Stimulated activated CD4-positive, alpha-beta T cell treated with anti-CD3 and anti-CD28 coated beads, Interleukin-15, amount 100 ng/mL, for 1 hour (primary cell): Measurements from ENCODE around the gene CD1B.
"Not testable (repeated sequence)": the region's sequence is repeated elsewhere in the genome, so short reads cannot be mapped to it uniquely, and the experiment has no call there.

Source experiments
- DNase-seq, 2 donors: peaks; one replicate each; pipeline ENCODE4 v3.0.0-alpha.2; 2020; ENCODE audit warnings: low read depth in 1 of 2, low spot score in 1 of 2

The CD1B gene

GRCh38 chr1:158329300-158329699, 2.0 kb downstream of the CD1B start:
- DNase-seq = no peak

- no peak for DNase-seq
Measured at GRCh38 chr1:158328426-158328825, 2.9 kb downstream of the CD1B start.

- no peak for DNase-seq
Measured at GRCh38 chr1:158327481-158327880, 3.9 kb downstream of the CD1B start.

GRCh38 chr1:158324395-158324794, 6.9 kb downstream of the CD1B start:
- DNase-seq = no peak

- no peak for DNase-seq
Measured at GRCh38 chr1:158323866-158324265, 7.5 kb downstream of the CD1B start.

- no peak for DNase-seq
Measured at GRCh38 chr1:158311066-158311465, 20.3 kb downstream of the CD1B start.

GRCh38 chr1:158310623-158311022, 20.7 kb downstream of the CD1B start:
- DNase-seq = no peak

GRCh38 chr1:158295791-158296190, 35.5 kb downstream of the CD1B start:
- no peak for DNase-seq

- DNase-seq = no peak
Measured at GRCh38 chr1:158290321-158290844, 40.9 kb downstream of the CD1B start.

- no peak for DNase-seq
Measured at GRCh38 chr1:158289811-158290210, 41.5 kb downstream of the CD1B start, which contains the start of gene CD1C. Gene CD1C, plus strand, starts transcription at chr1:158289923. Its CDS starts 142 bp downstream, at chr1:158290065.

- no peak for DNase-seq
Measured at GRCh38 chr1:158286941-158287346, 44.4 kb downstream of the CD1B start.

GRCh38 chr1:158286487-158286886, 44.8 kb downstream of the CD1B start:
- no peak for DNase-seq

GRCh38 chr1:158285756-158286241, 45.5 kb downstream of the CD1B start:
- DNase-seq = no peak

GRCh38 chr1:158283965-158284364, 47.4 kb downstream of the CD1B start:
- no peak for DNase-seq

- DNase-seq = not testable (repeated sequence)
Measured at GRCh38 chr1:158282421-158282820, 48.9 kb downstream of the CD1B start.
